Measurements from ENCODE around the gene DCUN1D5.

DNA sequence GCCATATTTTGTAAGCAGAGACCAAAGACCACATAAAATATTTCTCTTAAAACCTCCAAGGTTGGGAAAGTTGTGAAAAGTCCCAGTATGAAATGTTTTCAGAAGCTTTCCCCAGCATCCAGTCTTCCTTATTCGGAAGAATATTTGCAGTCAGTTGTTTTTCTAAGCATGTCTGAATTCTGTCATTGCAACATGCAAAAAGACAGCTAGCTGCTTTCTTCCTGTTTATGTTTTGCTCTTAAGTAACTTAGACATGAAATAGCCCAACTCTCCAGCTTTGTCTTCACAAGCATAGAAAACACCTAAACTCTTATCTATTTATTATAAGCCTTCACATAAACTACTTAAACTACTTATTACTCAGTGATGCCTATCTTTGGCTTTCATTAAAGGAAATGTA, 78.5 kb downstream of the DCUN1D5 start:
- TF ChIP-seq, protein P1, sequence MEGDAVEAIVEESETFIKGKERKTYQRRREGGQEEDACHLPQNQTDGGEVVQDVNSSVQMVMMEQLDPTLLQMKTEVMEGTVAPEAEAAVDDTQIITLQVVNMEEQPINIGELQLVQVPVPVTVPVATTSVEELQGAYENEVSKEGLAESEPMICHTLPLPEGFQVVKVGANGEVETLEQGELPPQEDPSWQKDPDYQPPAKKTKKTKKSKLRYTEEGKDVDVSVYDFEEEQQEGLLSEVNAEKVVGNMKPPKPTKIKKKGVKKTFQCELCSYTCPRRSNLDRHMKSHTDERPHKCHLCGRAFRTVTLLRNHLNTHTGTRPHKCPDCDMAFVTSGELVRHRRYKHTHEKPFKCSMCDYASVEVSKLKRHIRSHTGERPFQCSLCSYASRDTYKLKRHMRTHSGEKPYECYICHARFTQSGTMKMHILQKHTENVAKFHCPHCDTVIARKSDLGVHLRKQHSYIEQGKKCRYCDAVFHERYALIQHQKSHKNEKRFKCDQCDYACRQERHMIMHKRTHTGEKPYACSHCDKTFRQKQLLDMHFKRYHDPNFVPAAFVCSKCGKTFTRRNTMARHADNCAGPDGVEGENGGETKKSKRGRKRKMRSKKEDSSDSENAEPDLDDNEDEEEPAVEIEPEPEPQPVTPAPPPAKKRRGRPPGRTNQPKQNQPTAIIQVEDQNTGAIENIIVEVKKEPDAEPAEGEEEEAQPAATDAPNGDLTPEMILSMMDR (IDR thresholded peaks at IDR 0.05; ENCODE audit: poor library complexity, severe bottlenecking), result no peak
- TF ChIP-seq EZH2 (IDR thresholded peaks at IDR 0.05; ENCODE audit: borderline replicate concordance, insufficient read depth, low read length, poor library complexity, severe bottlenecking) (no peak), MXI1 (conservative IDR thresholded peaks at IDR 0.05; ENCODE audit: poor library complexity, severe bottlenecking) (no peak)
